Kidney glomerular epithelial cell (primary cell): ENCODE data around the gene TRIM66.

Source experiments
- DNase-seq: peaks from one replicate; lab custom pipeline; 2025; lab: John Stamatoyannopoulos, UW

TRIM66 gene, protein sequence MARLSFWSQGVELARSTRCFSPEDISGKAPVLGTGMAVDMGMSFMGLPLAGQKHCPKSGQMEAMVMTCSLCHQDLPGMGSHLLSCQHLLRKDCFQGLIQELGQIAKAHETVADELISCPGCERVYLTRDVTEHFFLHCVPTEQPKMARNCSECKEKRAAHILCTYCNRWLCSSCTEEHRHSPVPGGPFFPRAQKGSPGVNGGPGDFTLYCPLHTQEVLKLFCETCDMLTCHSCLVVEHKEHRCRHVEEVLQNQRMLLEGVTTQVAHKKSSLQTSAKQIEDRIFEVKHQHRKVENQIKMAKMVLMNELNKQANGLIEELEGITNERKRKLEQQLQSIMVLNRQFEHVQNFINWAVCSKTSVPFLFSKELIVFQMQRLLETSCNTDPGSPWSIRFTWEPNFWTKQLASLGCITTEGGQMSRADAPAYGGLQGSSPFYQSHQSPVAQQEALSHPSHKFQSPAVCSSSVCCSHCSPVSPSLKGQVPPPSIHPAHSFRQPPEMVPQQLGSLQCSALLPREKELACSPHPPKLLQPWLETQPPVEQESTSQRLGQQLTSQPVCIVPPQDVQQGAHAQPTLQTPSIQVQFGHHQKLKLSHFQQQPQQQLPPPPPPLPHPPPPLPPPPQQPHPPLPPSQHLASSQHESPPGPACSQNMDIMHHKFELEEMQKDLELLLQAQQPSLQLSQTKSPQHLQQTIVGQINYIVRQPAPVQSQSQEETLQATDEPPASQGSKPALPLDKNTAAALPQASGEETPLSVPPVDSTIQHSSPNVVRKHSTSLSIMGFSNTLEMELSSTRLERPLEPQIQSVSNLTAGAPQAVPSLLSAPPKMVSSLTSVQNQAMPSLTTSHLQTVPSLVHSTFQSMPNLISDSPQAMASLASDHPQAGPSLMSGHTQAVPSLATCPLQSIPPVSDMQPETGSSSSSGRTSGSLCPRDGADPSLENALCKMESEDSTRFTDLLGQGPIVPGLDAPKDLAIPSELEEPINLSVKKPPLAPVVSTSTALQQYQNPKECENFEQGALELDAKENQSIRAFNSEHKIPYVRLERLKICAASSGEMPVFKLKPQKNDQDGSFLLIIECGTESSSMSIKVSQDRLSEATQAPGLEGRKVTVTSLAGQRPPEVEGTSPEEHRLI (N-terminal part only)

DNA sequence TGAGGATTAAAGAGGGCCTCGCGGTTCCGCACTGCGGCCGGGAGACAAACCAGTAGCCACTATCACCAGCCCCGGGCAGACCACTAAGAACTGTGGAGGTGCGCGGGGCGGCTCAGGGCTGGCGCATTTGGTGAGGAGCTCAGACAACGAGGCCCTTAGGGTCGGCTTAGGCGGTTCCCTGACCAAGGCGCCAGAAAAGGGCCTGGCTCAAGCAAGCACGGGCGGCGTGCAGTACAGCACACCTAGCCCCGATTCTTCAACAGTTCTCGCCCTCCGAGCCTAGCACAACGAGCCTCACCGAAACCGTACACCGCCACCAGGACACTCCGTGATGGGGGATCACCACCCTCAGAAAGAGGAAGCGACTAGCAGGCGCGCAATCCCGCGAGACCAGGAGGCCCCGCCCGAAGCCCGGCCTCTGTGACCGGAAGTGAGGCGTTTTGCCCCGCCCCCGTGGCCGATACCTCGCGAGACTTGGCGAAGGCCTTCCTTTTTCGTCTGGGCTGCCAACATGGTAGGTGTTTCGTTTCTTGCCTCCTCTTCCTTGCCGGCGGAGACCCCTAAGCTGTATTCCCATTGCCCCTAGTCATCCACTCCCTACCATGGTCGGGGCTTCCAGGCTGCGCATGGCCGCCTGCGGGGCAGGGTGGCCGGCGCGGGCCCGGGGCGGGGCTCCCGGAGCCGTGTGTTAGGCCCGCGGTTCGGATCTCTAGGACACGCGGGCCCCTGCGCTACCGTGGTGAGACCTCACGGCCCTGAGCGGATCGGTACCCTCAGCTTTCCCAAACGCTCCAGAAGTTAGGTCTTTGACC lies at the start of gene TRIM66, which contains the start of gene RPL27A:
TSS of gene TRIM66 (minus strand) at position 363 of the 812 bp plus-strand sequence. CDS start 10,391 bp downstream, outside the sequence.
TSS of gene RPL27A (plus strand) at position 490 of the 812 bp plus-strand sequence. CDS start at position 512, 22 bp downstream.
- DNase-seq, result peak; percentile 87

DNA sequence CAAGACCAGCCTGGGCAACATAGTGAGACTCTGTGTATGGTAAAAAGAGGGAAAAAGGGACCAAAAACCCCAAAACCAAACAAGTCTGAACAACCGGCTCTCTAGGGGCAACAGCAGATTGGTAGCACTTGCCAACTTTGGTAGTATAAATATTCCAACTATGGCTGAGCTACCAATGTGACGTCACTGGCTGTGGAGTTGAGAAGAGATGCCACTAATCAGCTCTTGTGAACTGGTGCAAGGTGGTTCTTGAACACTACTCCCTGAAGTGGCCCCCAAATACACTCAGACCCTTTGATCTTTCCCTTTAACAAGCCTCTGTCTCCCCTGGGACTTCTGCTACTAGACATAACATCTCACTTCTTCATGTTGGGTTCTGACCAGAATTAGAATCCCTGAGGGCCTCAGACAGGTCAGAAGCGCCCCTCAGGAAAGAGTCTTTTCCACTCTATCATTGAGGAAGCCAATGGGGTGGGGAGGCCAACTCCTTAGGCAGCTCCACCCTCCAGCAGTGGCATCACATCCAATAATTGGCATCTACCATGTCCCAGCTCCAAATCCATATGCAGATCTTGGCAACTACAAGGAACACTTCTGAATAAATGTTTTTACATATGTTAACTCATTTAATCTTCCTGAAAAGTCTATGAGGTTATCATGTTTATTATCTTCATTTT lies 49.3 kb upstream of the TRIM66 start:
- no peak for DNase-seq

DNA sequence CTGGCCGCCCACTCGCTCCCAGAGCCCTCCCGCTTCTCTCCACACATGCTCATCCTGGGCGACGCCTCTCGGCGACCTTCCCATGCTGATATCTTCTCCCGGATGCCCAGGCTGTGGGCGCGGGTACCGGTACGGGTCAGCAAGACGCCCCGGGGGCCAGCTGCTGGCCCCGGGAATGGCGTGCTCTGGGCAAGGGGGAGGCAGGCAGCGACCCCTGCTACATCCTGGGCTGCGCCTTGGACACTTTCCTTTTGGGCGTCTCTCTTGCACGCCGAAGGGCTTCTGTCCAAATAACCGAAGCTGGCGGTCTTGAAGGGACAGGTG lies 48.2 kb upstream of the TRIM66 start:
- no peak for DNase-seq

DNA sequence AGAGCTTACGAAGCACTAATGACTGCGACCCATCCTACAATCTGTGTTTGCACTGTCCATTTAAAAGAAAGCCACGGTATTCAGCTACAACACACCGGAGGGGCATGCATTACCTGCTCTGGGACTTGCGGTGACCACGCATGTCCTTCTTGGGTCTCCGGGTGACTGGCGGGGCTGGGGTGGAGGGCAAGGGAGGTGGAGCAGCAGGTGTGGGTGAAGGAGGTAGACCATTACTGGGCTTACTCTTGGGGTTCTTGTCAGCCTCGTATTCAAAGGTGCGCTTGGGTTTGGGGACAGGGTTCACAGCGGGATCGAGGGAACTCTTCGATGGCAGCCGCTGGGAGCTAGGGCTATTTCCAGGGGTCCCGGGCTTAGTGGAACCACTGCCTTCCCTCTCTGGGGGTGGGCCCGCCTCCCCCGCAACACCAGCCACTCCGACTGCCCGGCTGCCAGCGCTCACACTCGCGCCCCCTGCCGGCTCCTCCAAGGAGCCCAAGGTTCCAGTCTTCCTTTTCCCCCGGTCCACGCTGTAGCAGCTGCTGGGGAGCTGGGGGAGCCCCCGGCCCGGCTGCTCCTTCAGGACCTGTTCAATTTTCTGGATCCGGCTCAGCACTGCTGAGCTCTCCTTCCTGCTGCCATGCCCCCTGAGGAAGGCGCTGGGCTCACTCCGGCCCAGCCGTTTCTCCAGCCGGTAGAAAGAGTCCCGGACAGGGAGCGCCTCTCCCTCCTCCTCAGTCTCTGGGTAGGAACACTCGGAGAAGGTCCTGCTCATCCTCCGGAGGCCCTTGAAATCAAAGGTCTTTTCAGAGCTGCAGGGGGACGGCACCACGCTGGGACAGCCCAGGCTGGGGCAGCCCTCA lies 47.6 kb upstream of the TRIM66 start:
- no peak for DNase-seq

DNA sequence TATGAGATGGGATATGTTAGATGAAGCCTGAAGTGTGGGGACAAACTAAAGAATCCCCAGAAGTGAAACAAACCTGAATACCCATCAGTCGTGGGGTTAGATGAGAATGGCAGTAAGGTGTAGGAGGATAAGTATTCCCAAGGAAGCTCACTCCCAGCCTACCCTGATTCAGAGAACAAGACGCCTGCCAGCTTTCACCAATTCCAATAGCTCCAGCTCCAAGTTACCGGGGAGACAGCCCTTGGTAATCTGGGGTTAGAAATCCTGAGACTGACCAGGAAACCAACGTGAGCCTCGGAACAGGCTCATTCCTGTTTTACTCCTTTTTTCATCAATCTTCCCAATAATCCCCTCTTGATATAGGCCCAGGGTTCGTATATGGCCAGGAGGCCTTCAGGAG lies 46.6 kb upstream of the TRIM66 start:
- no peak for DNase-seq

DNA sequence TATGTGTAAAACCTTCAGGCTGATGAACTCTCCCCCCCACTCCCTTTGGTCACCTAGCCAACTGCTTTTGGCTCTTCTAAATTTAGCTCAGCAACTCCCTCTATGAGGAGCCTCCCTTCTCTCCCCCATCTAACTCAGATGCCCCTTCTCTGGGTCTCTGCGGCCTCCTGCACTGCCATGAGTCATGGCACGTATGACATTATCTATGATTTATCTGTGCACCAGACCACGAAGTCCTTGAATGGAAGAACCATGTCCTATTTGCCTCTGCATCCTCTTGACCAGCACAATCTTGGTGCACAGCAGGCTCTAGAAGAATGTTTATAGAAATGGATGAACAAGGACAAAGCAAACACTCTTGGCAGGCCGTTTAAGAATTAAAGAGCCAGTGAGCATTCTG lies 46.1 kb upstream of the TRIM66 start:
- peak; percentile 28 for DNase-seq

DNA sequence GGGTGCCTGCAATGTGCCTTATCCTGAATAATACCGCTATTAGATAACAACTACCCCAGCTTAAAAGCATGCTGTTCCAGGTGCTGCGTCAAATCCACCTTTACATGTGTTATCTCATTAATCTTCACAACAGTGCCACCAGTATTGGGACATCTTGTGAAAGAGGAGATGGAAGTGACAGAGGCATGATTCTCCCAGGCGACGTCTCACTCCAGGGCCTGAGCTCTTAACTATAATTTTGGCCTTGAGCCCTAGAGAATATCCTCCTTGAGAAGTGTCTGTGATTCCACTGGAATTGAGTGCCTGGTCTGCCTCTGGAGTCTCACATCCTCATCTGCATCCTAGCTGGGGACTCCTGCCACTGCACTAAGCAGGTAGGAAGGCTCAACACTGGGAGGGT lies 43.9 kb upstream of the TRIM66 start:
- DNase-seq, result no peak

DNA sequence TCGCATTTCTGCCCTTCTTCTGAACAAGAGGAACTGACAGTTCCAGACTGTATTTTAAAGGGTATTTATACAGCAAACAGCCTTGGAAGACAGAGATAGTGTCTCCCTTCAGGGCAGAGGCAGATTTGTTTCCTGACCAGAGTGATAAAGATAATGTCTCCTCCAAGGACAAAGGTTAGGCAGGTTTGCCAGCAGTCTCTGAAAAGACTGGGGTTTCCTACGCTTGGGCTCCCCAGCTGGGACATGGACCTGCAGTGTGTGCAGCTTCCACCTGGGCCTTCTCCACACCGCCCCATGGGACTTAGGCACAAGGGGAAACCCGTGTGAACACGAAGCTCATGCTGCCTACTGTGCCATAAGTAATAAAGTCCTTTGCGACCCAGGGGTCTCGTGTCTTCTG lies 42.2 kb upstream of the TRIM66 start:
- no peak for DNase-seq

DNA sequence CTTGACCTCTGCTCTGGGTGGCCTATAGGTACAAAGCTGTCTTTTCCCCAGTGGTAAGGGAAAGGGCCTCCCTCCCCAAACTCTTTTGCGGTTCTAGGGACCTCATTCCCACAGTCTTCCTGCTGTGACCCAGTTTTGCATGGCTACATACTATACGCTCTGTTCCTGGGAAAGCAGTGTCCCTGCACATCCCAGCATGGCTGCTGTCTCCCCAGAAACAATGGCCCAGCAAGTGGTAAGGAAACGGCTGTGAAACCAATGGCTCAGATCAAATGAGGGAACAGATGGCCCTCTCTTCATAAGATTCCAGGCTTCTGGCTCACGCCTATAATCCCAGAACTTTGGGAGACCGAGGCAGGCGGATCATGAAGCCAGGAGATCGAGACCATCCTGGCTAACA lies 41.2 kb upstream of the TRIM66 start:
- no peak for DNase-seq

DNA sequence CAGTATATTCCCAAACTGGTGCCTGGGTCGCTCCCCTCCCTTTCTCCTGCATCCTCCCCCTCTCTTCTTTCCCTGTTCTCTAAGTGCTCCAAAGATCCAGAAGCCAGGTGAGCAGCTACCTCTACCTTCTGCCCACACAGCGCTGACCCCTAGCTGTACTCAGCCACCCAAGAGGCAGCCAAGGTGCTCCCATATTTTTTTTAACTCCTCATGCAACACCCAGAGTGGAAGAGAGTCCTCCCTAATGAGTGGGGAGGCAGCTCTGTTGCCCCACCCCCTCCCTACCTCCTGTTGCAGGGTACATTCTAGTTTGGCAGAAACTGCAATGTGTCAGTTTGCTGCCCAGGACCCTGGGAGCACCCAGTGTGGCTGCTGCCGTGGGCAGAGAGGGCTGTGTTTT lies 40.3 kb upstream of the TRIM66 start:
- no peak for DNase-seq

DNA sequence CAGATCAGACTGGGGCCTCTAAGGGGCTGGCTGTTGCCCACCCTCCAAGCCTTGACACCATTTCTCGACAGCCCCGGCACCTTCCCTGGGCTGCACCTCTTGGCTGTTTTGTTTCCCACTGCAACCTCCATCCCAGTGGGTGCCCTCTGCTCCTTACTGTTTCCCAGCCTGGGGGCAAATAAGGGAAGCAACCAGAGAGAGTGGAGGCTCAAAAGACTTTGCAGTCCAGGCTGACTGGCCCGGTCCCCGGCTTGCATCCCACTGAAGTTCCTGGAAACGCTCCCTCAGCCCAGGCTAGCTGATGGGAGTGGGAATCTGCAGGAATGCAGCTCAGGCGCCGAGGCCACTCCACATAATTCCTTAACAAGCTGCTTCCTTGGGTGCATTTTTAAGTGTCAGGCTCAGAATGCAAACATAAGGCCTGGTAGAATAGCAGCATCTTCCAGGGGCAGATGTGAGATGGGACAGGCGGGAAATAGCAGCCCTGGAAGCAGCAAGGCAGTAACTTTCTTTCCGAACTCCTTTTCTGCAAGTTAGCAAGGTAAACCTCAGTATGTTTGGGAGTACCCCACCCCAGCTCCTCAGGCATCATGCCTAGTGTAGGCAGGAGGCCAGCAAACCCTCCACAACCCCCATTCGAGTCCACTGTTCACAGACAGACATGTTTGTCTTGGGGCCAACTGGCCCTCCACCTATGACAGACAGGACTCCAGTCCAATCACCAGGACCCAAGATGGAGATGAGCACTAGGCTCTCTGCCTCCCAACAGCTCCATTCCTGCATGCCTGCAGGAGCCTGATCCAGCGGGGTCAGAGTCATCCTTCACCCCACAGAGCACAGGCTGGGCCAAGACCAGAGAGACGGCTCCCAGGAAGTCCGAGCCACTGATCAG lies 39.4 kb upstream of the TRIM66 start:
- DNase-seq, result no peak

DNA sequence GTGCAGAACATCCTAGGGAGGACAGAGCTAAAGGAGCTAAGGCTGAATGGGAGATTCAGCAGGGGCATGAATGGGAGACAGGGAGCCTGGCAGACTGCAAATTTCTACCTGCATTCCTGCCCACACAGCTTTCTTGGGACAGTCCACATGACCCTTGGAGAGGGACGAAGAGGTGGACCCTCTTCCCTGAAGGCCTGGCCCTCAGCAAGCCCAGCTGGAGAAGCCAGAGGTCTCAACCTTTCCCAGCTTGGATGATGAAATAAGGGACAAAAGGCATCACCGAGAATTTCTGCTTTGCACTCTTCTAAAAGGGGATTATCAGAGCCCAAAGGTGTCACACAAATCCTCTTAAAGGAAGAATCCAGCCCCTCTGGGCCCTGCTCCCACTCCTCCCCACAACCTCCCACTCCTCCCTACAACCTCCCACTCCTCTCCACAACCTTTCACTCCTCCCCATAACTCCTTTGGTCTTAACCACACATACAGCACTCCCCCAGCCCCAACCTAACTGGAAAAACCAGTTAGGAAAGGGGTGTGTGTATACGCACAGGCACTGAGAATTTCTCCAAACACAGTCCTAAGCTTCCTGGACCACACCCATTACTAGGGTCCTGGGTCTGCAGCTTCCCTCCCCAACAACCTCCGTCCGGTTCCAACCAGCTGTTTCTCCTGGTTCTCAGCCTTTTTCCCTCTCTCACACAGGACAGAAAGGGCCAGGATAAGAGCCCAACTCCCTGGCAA lies 38.6 kb upstream of the TRIM66 start:
- no peak for DNase-seq

DNA sequence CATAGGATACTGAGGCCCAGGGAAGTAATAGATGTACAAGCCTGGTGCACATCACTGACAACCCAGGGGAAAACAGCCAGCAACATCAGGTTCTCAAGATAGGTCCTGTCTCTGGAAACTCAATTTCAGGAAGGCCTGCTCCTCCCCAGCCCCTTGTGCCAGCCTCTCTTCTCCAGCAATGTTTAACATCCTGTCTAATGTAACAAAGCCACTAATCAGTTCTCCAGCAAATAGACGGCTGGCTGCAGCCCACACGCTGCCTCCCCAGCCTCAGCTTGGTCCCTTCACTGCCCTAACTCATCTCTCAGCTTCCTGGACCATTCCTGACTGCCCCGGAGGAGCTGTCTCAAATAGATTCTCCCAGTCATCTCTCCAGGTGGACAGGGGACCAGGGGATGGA lies 37.9 kb upstream of the TRIM66 start:
- no peak for DNase-seq

DNA sequence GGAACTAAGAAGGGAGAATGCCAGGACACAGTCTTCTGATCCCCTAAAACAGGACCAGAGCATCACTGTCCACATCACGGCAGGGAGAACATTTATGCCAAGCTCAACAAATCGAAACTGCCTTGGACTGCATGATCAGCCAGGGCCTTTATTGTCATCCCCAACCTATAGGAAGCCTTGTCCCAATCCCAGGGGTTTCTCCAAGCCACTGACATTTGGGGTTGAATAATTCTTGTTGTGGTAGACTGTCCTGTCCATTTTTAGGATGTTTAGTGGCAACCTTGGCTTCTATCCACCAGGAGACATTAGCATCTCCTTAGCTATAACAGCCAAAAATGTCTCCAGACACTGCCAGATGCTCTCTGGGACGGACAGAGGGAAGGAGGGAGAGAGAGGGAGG lies 37.3 kb upstream of the TRIM66 start:
- no peak for DNase-seq

DNA sequence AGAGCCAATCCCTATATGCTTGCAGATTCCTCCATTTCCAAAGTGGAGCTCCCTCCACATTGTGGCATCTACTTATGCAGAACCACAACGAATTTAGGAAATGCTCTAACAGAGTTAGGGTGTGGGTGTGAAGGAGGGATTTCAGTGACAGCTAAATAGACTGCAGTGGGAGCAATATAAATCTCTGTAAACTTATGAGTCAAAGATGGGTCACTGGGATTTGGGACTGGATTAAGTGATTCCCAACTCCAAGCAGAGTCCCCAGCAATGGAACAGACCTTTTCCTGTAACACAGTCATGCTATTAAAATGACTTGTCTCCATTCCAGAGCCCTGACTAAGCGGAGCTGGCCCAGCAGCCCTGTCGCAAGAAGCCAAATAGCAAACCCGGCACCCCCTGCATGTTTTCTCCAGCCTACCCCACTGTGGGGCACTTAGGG lies 36.8 kb upstream of the TRIM66 start:
- DNase-seq, result peak; percentile 79

DNA sequence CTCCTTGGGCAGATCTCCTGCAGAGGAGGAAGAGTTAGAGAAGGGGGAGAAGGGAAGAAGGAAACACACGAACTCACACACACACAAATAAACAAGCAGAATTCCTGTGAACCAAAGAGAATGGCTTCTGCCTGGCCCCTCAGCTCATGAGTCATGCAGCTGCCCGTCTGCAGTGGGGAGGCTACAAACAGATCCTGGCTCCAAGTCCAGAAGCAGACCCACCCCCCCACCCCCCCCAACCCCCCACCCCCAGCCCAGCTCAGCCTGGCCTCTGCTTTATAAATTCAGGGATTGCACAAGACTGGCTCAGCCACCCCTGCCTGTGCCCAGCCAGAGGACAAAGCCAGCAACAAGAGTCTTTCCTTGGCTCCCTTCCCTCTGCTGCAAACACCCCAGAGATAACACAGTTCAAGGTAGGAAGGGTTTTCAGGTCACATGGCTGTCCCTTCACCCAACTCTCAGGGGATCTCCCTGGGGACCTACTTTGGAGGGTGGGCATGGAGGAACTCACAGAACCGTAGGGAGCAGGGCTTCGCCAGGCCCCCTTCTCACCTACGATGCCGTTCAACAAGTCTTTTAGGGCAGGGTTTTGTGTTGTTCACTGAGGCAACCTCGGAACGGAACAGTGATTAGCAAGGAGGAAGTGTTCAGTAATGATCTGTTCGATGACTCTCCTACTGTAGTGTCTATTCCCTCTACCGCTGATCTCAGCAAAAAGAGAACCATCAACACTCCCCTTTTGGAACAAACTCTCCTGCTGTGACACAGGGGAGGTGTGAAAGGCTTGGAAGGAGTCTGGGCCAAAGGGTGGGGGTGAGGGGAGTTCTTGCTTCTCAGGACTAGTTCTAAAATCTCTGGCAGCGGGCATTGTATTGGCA lies 35.6 kb upstream of the TRIM66 start:
- DNase-seq, result peak; percentile 68

DNA sequence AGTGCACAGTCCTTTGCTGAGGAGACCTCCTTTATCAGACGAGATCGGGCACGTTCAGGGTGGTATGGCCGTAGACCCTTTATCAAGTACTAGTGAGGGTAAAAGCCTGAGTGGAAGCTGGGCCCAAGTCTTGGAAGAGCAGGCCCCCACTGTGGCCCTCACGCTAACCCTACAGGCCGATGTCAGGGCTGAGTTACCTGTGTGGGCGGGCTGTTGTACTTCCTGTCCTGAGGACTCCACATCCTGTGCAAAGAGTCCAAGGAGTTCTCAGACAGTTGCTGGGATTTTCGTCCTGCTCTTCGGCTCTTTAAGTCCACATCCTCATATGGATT lies 35.0 kb upstream of the TRIM66 start:
- DNase-seq, result no peak

DNA sequence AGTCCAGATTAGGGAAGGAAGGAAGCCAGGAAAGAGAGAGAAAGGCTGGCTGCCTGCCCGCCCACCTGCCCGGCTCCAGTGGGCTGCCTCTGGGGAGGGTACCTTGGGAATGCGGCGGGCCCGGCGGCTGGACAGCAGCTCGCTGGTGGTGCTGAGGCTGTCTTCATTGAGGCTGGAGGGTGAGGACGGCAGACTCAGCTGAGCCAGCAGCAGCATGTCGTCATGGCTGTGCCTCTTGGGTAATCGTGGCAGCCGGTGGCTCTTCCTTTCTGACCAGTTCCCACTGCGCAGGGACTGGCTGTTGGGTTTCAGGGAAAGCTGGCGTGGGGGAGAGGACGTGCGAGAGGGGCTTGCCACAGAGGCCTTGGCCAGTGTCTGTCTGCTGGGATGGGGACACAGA lies 33.0 kb upstream of the TRIM66 start:
- DNase-seq, result no peak
